NCI-H1417 treated with DMSO at 0.1 percent for 48 hours (cell line): ENCODE results near the gene GRB10.
"Not testable (repeated sequence)": the region's sequence is repeated elsewhere in the genome, so short reads cannot be mapped to it uniquely, and the experiment has no call there.

Experiments used
- DNase-seq: peaks from one replicate; lab custom pipeline; 2025; lab: John Stamatoyannopoulos, UW

Gene GRB10

GRCh38 chr7:50778189-50778588, 4.5 kb downstream of the GRB10 start:
- no peak for DNase-seq

GRCh38 chr7:50775836-50776235, 6.9 kb downstream of the GRB10 start:
- no peak for DNase-seq

GRCh38 chr7:50775231-50775630, 7.5 kb downstream of the GRB10 start:
- DNase-seq: no peak

- DNase-seq: no peak
Observed at GRCh38 chr7:50774319-50774718, 8.4 kb downstream of the GRB10 start.

- DNase-seq: not testable (repeated sequence)
Observed at GRCh38 chr7:50773071-50773470, 9.6 kb downstream of the GRB10 start.

GRCh38 chr7:50771120-50772002, 11.3 kb downstream of the GRB10 start:
- no peak for DNase-seq

GRCh38 chr7:50768485-50769474, 13.9 kb downstream of the GRB10 start:
- no peak for DNase-seq

- no peak for DNase-seq
Observed at GRCh38 chr7:50766849-50767207, 15.9 kb downstream of the GRB10 start.

GRCh38 chr7:50766106-50766848, 16.4 kb downstream of the GRB10 start:
- DNase-seq: no peak

GRCh38 chr7:50762337-50762736, 20.4 kb downstream of the GRB10 start:
- no peak for DNase-seq

GRCh38 chr7:50761713-50762112, 21.0 kb downstream of the GRB10 start:
- DNase-seq: no peak

GRCh38 chr7:50757703-50758390, 24.8 kb downstream of the GRB10 start:
- no peak for DNase-seq

- DNase-seq: no peak
Observed at GRCh38 chr7:50756180-50756579, 26.5 kb downstream of the GRB10 start.

- no peak for DNase-seq
Observed at GRCh38 chr7:50754684-50755083, 28.0 kb downstream of the GRB10 start.

- DNase-seq: no peak
Observed at GRCh38 chr7:50754241-50754640, 28.5 kb downstream of the GRB10 start.

GRCh38 chr7:50752422-50752821, 30.3 kb downstream of the GRB10 start:
- DNase-seq: no peak

- DNase-seq: no peak
Observed at GRCh38 chr7:50751146-50751545, 31.6 kb downstream of the GRB10 start.

- no peak for DNase-seq
Observed at GRCh38 chr7:50749896-50750295, 32.8 kb downstream of the GRB10 start.

- no peak for DNase-seq
Observed at GRCh38 chr7:50748472-50748871, 34.2 kb downstream of the GRB10 start.

GRCh38 chr7:50745835-50746234, 36.9 kb downstream of the GRB10 start:
- DNase-seq: no peak

- no peak for DNase-seq
Observed at GRCh38 chr7:50745336-50745735, 37.4 kb downstream of the GRB10 start.

GRCh38 chr7:50743893-50744292, 38.8 kb downstream of the GRB10 start:
- DNase-seq: no peak
